GM12874 (cell line): ENCODE data around the gene SHOC2.

Experiments
- TF ChIP-seq, protein P1 (sequence below): IDR thresholded peaks from 2 replicates; pipeline ENCODE4 v1.5.1; 2011; ENCODE audit warnings: low read depth, mild to moderate bottlenecking, control low read depth, low read length, moderate library complexity; ENCODE audit not compliant: insufficient read depth

SHOC2 gene

GRCh38 chr10:110876000-110876399, 43.4 kb upstream of the SHOC2 start:
- TF ChIP-seq, protein P1, sequence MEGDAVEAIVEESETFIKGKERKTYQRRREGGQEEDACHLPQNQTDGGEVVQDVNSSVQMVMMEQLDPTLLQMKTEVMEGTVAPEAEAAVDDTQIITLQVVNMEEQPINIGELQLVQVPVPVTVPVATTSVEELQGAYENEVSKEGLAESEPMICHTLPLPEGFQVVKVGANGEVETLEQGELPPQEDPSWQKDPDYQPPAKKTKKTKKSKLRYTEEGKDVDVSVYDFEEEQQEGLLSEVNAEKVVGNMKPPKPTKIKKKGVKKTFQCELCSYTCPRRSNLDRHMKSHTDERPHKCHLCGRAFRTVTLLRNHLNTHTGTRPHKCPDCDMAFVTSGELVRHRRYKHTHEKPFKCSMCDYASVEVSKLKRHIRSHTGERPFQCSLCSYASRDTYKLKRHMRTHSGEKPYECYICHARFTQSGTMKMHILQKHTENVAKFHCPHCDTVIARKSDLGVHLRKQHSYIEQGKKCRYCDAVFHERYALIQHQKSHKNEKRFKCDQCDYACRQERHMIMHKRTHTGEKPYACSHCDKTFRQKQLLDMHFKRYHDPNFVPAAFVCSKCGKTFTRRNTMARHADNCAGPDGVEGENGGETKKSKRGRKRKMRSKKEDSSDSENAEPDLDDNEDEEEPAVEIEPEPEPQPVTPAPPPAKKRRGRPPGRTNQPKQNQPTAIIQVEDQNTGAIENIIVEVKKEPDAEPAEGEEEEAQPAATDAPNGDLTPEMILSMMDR: no peak

- TF ChIP-seq, protein P1: no peak
These were observed 42.6 kb upstream of the SHOC2 start for GRCh38 chr10:110876788-110877187.

- TF ChIP-seq, protein P1: no peak
These were observed 39.4 kb upstream of the SHOC2 start for GRCh38 chr10:110880012-110880411.

- TF ChIP-seq, protein P1: no peak
These were observed 38.2 kb upstream of the SHOC2 start for GRCh38 chr10:110881247-110881646.

- TF ChIP-seq, protein P1: no peak
These were observed 37.5 kb upstream of the SHOC2 start for GRCh38 chr10:110881905-110882304.

- TF ChIP-seq, protein P1: no peak
These were observed 35.5 kb upstream of the SHOC2 start for GRCh38 chr10:110883924-110884323.

- TF ChIP-seq, protein P1: no peak
These were observed 33.3 kb upstream of the SHOC2 start for GRCh38 chr10:110885932-110886674.
